GM23248 (cell line): Measurements from ENCODE around the gene MYO18B. TPM values are rescaled to one million over a fixed set of nuclear protein-coding genes. Genes with fewer than 3 reads are reported as not detected.

Source experiments
- DNase-seq: peaks from one replicate; pipeline ENCODE4 v3.0.0-alpha.2; 2015
- H2AFZ ChIP-seq: fragments of 200-600 bp; sonication (generic); 2 replicates; pipeline ENCODE4 v1.6.1; 2016; ENCODE audit warnings: antibody characterized with exemption
- H3F3A ChIP-seq: fragments of 200-600 bp; sonication (generic); 2 replicates; pipeline ENCODE4 v1.6.1; 2016; ENCODE audit warnings: mild to moderate bottlenecking, antibody characterized with exemption, mixed run types; ENCODE audit not compliant: insufficient read depth
- H3K27ac ChIP-seq: fragments of 200-600 bp; sonication (generic); 2 replicates; pipeline ENCODE4 v1.5.1; 2016; ENCODE audit warnings: mild to moderate bottlenecking
- H3K27me3 ChIP-seq: fragments of 200-600 bp; sonication (generic); replicated peaks from 2 replicates; pipeline ENCODE4 v1.6.1; 2016; ENCODE audit warnings: mild to moderate bottlenecking; ENCODE audit not compliant: insufficient read depth
- H3K36me3 ChIP-seq: fragments of 200-600 bp; sonication (generic); 2 replicates; pipeline ENCODE4 v1.6.1; 2016; ENCODE audit warnings: low read depth, mild to moderate bottlenecking
- H3K4me1 ChIP-seq: fragments of 200-600 bp; sonication (generic); 2 replicates; pipeline ENCODE4 v1.6.1; 2016; ENCODE audit warnings: mild to moderate bottlenecking; ENCODE audit not compliant: insufficient read depth
- H3K4me2 ChIP-seq: fragments of 200-600 bp; sonication (generic); one replicate; pipeline ENCODE4 v1.6.1; 2016; ENCODE audit warnings: mild to moderate bottlenecking; ENCODE audit not compliant: unreplicated experiment
- H3K4me3 ChIP-seq: fragments of 200-600 bp; sonication (generic); 2 replicates; pipeline ENCODE4 v1.5.1; 2016; ENCODE audit warnings: mild to moderate bottlenecking
- H3K79me2 ChIP-seq: fragments of 200-600 bp; sonication (generic); 2 replicates; pipeline ENCODE4 v1.6.1; 2016; ENCODE audit warnings: mild to moderate bottlenecking; ENCODE audit not compliant: insufficient read depth
- H3K9ac ChIP-seq: fragments of 200-600 bp; sonication (generic); 2 replicates; pipeline ENCODE4 v1.6.1; 2016; ENCODE audit warnings: mild to moderate bottlenecking
- H3K9me2 ChIP-seq: fragments of 200-600 bp; sonication (generic); 2 replicates; pipeline ENCODE4 v1.6.1; 2016; ENCODE audit warnings: mixed run types, mild to moderate bottlenecking, moderate library complexity; ENCODE audit not compliant: insufficient read depth
- H3K9me3 ChIP-seq: fragments of 200-600 bp; sonication (generic); one replicate; pipeline ENCODE4 v1.6.1; 2017; ENCODE audit warnings: low read depth
- H4K20me1 ChIP-seq: fragments of 200-600 bp; sonication (generic); 2 replicates; pipeline ENCODE4 v1.6.0; 2016; ENCODE audit not compliant: insufficient read depth
- EZH2 ChIP-seq: fragments of 200-600 bp; sonication (generic); IDR thresholded peaks from 2 replicates; pipeline ENCODE4 v1.6.1; 2018; ENCODE audit warnings: antibody characterized with exemption, mild to moderate bottlenecking; ENCODE audit not compliant: insufficient read depth, poor library complexity, severe bottlenecking
- EZH2phosphoT487 ChIP-seq: fragments of 200-600 bp; sonication (generic); IDR thresholded peaks from 2 replicates; pipeline ENCODE4 v1.6.1; 2018; ENCODE audit warnings: antibody characterized with exemption, moderate library complexity, mild to moderate bottlenecking, low read depth; ENCODE audit not compliant: insufficient read depth
- WGBS, 2 experiments: methylation state at CpG; one replicate each; pipeline ENCODE4 v1.1.6; 2015 to 2017; ENCODE audit warnings: low lambda C conversion rate in 2 of 2, low coverage in 1 of 2; ENCODE audit errors: missing lambda C conversion rate in 2 of 2; 5-methylcytosine and 5-hydroxymethylcytosine counted together
- in situ Hi-C: fragments of 300-500 bp; cut with MboI; formaldehyde crosslinking; loops from 2 replicates; pipeline ENCODE4 v1.15.0; 2020
- polyA plus RNA-seq: library from polyadenylated mRNA; unstranded; fragments of >200 nt; fragmentation: Nextera tagmentation; extraction: Ambion mirVana; gene quantifications from 2 replicates; pipeline ENCODE4 v1.2.1, GENCODE V29; 2016
- total RNA-seq: library from RNA; depleted of rRNA; stranded (reverse); fragments of >200 nt; shearing (Covaris generic); gene quantifications from 2 replicates; pipeline ENCODE4 v1.2.3, GENCODE V29; 2014

MYO18B gene
- total and polyA plus RNA-seq, 2 experiments from 2014 or later, result not detected

- H3K27ac ChIP-seq, result no peak overlapping the region
- no peaks in the 10 kb centered on the region for H3K4me1 ChIP-seq
- no peak for DNase-seq
- H4K20me1 ChIP-seq, result no peaks in the 10 kb centered on the region
- H3K9me3 ChIP-seq, result no peaks in the 10 kb centered on the region
- H3K27me3 ChIP-seq, result no peaks in the 10 kb centered on the region
- H3K4me3 ChIP-seq, result no peak overlapping the region
- no peaks in the 10 kb centered on the region for H3K79me2 ChIP-seq
- no peak for TF ChIP-seq EZH2
- no peak for TF ChIP-seq EZH2phosphoT487
- WGBS, 2 experiments, result 36 to 40% methylated on average over 4 of the region's 4 CpGs
- H3F3A ChIP-seq, result no peaks in the 10 kb centered on the region
- no peaks in the 10 kb centered on the region for H3K36me3 ChIP-seq
- in situ Hi-C loops, result no loop called here
- no peak overlapping the region for H3K4me2 ChIP-seq
- H3K9ac ChIP-seq, result no peak overlapping the region
- H3K9me2 ChIP-seq, result no peaks in the 10 kb centered on the region
- H2AFZ ChIP-seq, result no peak overlapping the region
Measured at GRCh38 chr22:25852223-25852622, 110.2 kb downstream of the MYO18B start.

- Histone ChIP-seq H3F3A (no peaks in the 10 kb centered on the region), H3K27me3 (no peaks in the 10 kb centered on the region), H3K4me3 (no peak overlapping the region), H3K79me2 (no peaks in the 10 kb centered on the region), H3K9ac (no peak overlapping the region), H3K36me3 (no peaks in the 10 kb centered on the region), H3K27ac (no peak overlapping the region), H3K9me2 (no peaks in the 10 kb centered on the region), H2AFZ (no peak overlapping the region), H4K20me1 (no peaks in the 10 kb centered on the region), H3K9me3 (no peaks in the 10 kb centered on the region), H3K4me2 (no peak overlapping the region), H3K4me1 (no peaks in the 10 kb centered on the region)
- TF ChIP-seq EZH2 (no peak), EZH2phosphoT487 (no peak)
- in situ Hi-C loops, result no loop called here
- 6 to 10% methylated on average over 2 of the region's 2 CpGs for WGBS, 2 experiments
- DNase-seq, result peak; percentile 45
Measured at GRCh38 chr22:25853078-25853477, 111.1 kb downstream of the MYO18B start.

DNA sequence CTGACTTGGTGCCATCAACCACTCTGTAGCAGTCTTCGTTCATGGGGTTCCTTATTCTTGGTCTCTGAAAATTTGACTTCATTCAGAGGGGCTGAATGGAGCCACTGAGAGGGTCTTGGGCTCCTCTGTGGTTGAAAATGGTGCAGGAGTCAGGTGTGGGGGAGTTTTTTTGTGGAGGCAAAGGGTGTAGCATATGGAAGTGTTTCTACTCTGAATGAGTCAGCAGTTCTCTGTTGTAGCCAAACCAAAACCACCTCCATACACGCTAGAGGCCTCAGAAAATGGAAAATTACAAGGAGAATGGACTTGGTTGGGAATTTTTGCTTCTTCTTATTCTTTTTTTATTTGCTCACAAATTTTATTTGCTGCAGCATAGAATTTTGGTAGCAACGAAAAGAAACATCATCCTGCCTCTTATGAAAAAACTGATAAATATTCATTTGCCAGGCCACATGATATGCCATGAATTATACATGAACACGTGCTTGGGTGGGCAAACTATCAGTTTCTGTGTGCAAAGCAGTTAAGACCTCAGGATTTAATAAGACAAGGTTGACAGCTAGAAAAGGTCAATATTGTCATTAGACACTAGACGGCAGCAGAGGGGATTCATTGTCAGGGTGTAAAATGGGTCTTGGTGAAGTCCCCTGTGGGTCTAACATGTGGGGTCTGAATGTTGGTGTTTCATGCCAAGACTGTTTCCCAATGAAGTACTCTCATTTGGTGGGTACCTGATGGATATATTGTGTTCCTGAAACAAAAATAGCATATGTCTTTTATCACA, 111.7 kb downstream of the MYO18B start:
- Histone ChIP-seq H3K4me3 (no peak overlapping the region), H3K4me2 (no peak overlapping the region), H3F3A (no peaks in the 10 kb centered on the region), H3K79me2 (no peaks in the 10 kb centered on the region), H3K4me1 (no peaks in the 10 kb centered on the region), H3K9ac (no peak overlapping the region), H3K27ac (no peak overlapping the region), H3K9me2 (no peaks in the 10 kb centered on the region), H3K27me3 (no peaks in the 10 kb centered on the region), H3K9me3 (no peaks in the 10 kb centered on the region), H3K36me3 (no peaks in the 10 kb centered on the region), H4K20me1 (no peaks in the 10 kb centered on the region), H2AFZ (no peak overlapping the region)
- in situ Hi-C loops, result no loop called here
- 10 to 17% methylated on average over 5 of the region's 5 CpGs for WGBS, 2 experiments
- TF ChIP-seq EZH2phosphoT487 (no peak), EZH2 (no peak)
- DNase-seq, result peak; percentile 22

DNA sequence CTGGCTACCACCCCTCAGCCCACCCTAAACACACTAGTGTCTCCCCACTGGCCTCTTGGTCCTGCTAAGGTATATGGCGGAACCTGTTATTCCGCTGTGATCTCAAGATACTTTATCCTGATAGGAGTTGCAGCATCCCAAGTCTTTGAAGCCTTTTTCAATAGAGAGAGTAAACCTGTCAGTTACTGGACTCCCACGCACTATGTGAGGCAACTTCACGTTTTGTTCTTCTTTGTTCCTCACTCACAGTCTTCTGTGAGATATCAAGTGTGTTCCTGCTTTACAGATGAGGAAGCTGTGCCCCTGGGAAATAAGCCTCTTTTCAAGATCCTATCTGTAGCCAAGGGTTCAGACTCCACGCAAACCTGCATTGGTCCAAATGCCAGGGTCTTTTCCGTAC, 127.8 kb downstream of the MYO18B start:
- Histone ChIP-seq H3K9me2 (no peaks in the 10 kb centered on the region), H3K9me3 (no peaks in the 10 kb centered on the region), H2AFZ (no peak overlapping the region), H3K4me1 (no peaks in the 10 kb centered on the region), H4K20me1 (no peaks in the 10 kb centered on the region), H3F3A (no peaks in the 10 kb centered on the region), H3K27me3 (no peaks in the 10 kb centered on the region), H3K4me2 (no peak overlapping the region), H3K4me3 (no peak overlapping the region), H3K36me3 (no peaks in the 10 kb centered on the region), H3K27ac (no peak overlapping the region), H3K79me2 (no peaks in the 10 kb centered on the region), H3K9ac (no peak overlapping the region)
- 42 to 50% methylated on average over 6 of the region's 6 CpGs for WGBS, 2 experiments
- in situ Hi-C loops, result no loop called here
- no peak for DNase-seq
- no peak for TF ChIP-seq EZH2
- no peak for TF ChIP-seq EZH2phosphoT487
